ENCODE measurements around the gene ARL4D. TPM values are rescaled to one million over a fixed set of nuclear protein-coding genes. Genes with fewer than 3 reads are reported as not detected.
"Not testable (repeated sequence)": the region's sequence is repeated elsewhere in the genome, so short reads cannot be mapped to it uniquely, and the experiment has no call there.

Gene ARL4D
- total and polyA plus RNA-seq, 12 donors, result 2.5 to 13.5 (median 4.1) TPM

DNA sequence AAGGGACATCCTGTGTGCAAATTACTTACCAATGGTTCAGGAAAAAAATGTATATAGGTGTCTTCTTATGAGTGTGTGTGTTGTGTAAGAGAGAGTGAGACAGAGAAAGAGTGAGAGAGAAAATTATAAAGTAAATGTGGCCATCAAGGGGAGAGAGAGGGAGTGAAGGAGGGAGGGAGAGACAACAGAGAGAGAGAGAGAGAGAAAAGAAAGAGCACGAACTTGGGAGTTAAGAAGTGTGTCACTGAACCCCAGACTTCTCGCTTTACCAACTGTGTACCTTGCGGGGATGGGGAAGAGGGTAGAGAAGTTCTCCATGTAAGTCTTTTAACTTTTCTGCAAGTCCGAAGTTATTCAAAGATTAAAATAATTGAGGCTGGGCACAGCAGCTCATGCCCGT is 28.8 kb upstream of the ARL4D start:
- intact Hi-C loops (cut with DNase I), result loop anchor here in 8 of 10 donors (1.0 to 10.0 kb wide), 5 partner anchors 18 to 345 kb away; partner anchors contain the start of genes RND2 (in 1 of the 8) and VAT1 (in 1 of the 8)
- H3K36me3 ChIP-seq, result no peaks in the 10 kb centered on the region
- 92 to 94% methylated on average over 5 of the region's 5 CpGs for WGBS, 2 donors

DNA sequence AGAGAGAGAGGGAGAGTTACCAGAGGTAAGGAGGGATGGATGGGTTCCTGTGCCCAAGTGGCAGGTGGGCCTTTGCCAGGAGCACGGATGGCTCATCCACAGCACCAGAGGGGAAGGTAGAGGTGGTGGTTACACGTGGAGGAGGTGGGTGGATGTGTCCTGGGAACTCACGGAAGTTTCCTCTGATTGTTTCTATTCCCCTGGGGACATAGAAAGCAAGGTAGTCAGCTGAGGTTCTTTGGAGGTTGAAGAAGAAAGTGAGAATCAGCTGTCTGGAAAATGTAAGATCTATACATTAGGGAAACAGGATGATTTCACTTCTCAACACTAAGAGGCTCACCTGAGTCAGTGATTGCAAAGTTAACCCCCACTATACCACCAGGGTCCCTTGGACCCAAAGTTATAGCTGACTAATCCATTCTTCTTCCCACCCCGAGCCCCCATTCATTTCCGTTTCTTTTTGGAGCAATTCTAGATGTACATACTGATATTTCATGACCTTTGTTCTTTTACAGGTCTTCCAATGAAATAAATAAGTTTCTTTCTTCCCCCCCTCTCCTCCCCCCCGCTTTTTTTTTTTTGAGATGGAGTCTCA is 27.5 kb upstream of the ARL4D start:
- intact Hi-C loops (cut with DNase I), result no loop called here
- H3K4me3 ChIP-seq, result no peak overlapping the region
- TF ChIP-seq, protein P1, sequence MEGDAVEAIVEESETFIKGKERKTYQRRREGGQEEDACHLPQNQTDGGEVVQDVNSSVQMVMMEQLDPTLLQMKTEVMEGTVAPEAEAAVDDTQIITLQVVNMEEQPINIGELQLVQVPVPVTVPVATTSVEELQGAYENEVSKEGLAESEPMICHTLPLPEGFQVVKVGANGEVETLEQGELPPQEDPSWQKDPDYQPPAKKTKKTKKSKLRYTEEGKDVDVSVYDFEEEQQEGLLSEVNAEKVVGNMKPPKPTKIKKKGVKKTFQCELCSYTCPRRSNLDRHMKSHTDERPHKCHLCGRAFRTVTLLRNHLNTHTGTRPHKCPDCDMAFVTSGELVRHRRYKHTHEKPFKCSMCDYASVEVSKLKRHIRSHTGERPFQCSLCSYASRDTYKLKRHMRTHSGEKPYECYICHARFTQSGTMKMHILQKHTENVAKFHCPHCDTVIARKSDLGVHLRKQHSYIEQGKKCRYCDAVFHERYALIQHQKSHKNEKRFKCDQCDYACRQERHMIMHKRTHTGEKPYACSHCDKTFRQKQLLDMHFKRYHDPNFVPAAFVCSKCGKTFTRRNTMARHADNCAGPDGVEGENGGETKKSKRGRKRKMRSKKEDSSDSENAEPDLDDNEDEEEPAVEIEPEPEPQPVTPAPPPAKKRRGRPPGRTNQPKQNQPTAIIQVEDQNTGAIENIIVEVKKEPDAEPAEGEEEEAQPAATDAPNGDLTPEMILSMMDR (IDR thresholded peaks at IDR 0.05), result no peak
- no peaks in the 10 kb centered on the region for H3K9me3 ChIP-seq
- no peaks in the 10 kb centered on the region for H3K36me3 ChIP-seq
- ATAC-seq, result no peak
- peaks cover 8 to 54% (median 44%) of the 10 kb centered on the region in 9 donors for H3K4me1 ChIP-seq
- peak overlapping the region in 3 of 10 donors; percentile 66 to 100 (median 100) for H3K27ac ChIP-seq
- no peaks in the 10 kb centered on the region for H3K27me3 ChIP-seq
- WGBS, 2 donors, result 58 to 59% methylated on average over 6 of the region's 6 CpGs
- DNase-seq, result no peak

More for the DNA sequence above, 28.8 kb upstream of the ARL4D start:
- no peaks in the 10 kb centered on the region for H3K27me3 ChIP-seq
- no peaks in the 10 kb centered on the region for H3K9me3 ChIP-seq
- TF ChIP-seq, protein P1 (IDR thresholded peaks at IDR 0.05), result no peak
- peak overlapping the region; percentile 97 to 100 (median 100) for H3K27ac ChIP-seq
- DNase-seq (no peak), ATAC-seq (no peak)
- peak overlapping the region in 5 of 10 donors; percentile 53 to 64 (median 60) for H3K4me3 ChIP-seq
- peaks cover 8 to 54% (median 44%) of the 10 kb centered on the region in 9 donors for H3K4me1 ChIP-seq

DNA sequence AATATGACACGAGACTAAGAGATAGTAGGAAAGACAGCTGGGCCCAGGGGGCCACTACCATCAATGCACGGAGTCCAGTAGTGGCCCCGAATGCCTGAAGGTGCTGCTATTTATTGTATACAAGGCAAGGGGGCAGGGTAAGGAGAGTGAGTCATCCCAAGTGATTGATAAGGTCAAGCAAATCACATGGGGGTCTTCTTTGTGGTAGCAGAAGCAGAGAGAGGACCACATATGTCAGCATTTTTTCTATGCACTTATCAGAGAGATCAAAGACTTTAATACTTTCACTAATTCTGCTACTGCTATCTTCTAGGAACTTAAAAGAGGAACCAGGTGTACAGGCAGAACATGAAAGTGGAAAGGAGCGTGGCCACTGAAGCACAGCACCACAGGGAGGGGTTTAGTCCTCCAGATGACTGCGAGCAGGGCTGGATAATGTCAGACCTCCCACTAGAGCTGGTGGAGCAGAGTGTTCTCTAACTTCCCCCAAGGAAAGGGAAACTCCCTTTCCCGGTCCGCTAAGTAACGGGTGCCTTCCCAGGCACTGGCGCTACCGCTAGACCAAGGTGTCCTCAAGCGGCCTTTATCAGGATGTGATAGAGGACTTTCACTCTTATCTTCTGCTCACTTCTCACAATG is 26.4 kb upstream of the ARL4D start:
- no peaks in the 10 kb centered on the region for H3K27me3 ChIP-seq
- H3K4me3 ChIP-seq, result peak overlapping the region in 4 of 10 donors; percentile 3 to 22 (median 5)
- peak in 1 of 2 donors; percentile 43 for DNase-seq
- TF ChIP-seq, protein P1 (IDR thresholded peaks at IDR 0.05), result no peak
- no peaks in the 10 kb centered on the region for H3K9me3 ChIP-seq
- 42 to 49% methylated on average over 11 of the region's 11 CpGs for WGBS, 2 donors
- intact Hi-C loops (cut with DNase I), result no loop called here
- peak overlapping the region; percentile 29 to 75 (median 66) for H3K27ac ChIP-seq
- H3K36me3 ChIP-seq, result no peaks in the 10 kb centered on the region
- ATAC-seq, result peak in 2 of 8 donors; percentile 9 to 40
- peaks cover 8 to 50% (median 37%) of the 10 kb centered on the region in 9 donors for H3K4me1 ChIP-seq

DNA sequence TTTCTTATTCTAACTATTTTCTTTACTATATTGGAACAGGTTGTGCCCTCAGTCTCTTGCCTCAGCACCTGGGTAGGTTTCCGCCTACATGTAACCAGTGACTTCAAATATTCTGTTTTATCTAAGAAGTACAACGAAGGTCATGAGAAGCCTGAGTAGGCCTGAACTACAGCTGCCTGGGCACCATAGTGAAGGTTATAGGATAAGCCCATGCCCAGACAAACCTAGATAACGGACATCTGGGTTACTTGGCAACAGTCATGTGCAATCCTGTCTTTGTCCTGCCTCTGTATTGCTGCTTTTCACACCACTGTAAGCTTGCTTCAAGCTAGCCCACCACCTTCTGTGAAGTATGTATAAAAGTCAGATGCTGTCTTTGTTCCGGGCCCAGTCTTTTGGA is 25.4 kb upstream of the ARL4D start:
- DNase-seq, result no peak
- intact Hi-C loops (cut with DNase I), result no loop called here
- Histone ChIP-seq H3K27ac (peak overlapping the region in 8 of 10 donors; percentile 37 to 75 (median 66)), H3K4me3 (no peak overlapping the region), H3K9me3 (no peaks in the 10 kb centered on the region), H3K36me3 (no peaks in the 10 kb centered on the region), H3K4me1 (peaks cover 8 to 43% (median 34%) of the 10 kb centered on the region in 9 donors), H3K27me3 (no peaks in the 10 kb centered on the region)
- TF ChIP-seq, protein P1 (IDR thresholded peaks at IDR 0.05), result no peak
- WGBS, 2 donors, result 73 to 83% methylated on average over 4 of the region's 4 CpGs
- no peak for ATAC-seq

DNA sequence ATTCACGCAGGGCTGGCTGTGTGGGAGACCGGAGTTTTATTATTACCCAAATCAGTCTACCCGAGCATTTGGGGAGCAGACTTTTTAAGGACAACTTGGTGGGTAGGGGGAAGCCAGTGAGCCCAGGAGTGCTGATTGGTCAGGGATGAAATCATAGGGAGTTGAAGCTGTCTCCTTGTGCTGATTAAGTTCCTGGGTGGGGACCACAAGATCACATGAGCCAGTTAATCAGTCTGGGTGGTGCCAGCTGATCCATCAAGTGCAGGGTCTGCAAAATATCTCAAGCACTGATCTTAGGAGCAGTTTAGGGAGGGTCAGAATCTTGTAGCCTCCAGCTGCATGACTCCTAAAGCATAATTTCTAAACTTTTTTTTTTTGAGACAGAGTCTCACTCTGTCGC is 22.9 kb upstream of the ARL4D start:
- H3K4me1 ChIP-seq, result peaks cover 0 to 24% (median 16%) of the 10 kb centered on the region in 9 donors
- ATAC-seq; H3K4me3 ChIP-seq; H3K36me3 ChIP-seq; DNase-seq; intact Hi-C loops (cut with DNase I); H3K27ac ChIP-seq; H3K27me3 ChIP-seq: not testable (repeated sequence)
- 93 to 94% methylated on average over 4 of the region's 4 CpGs for WGBS, 2 donors
- H3K9me3 ChIP-seq, result peaks cover 0 to 17% (median 6%) of the 10 kb centered on the region in 11 donors
